H1 (cell line): ENCODE measurements around the gene KIF1B. TPM values are rescaled to one million over a fixed set of nuclear protein-coding genes. Genes with fewer than 3 reads are reported as not detected.

ENCODE experiments used
- CHD1 ChIP-seq: IDR thresholded peaks from 2 replicates; pipeline ENCODE4 v1.6.1; 2012; ENCODE audit warnings: low read depth, low read length, improper control_type of control experiment
- NANOG ChIP-seq: IDR thresholded peaks from 2 replicates; pipeline ENCODE4 v1.6.1; 2011; ENCODE audit warnings: low read length, low read depth, mild to moderate bottlenecking, inconsistent platforms; ENCODE audit not compliant: insufficient read depth, poor library complexity, severe bottlenecking
- NRF1 ChIP-seq: IDR thresholded peaks from 2 replicates; pipeline ENCODE4 v1.6.1; 2011; ENCODE audit warnings: mild to moderate bottlenecking, low read depth, low read length, improper control_type of control experiment
- RAD21 ChIP-seq, 2 experiments: IDR thresholded peaks in 1 of 2; conservative IDR thresholded peaks in 1 of 2; 2 replicates each; pipeline ENCODE4 v1.6.1; 2011; ENCODE audit warnings: low read depth in 2 of 2, low read length in 2 of 2, improper control_type of control experiment in 1 of 2, inconsistent platforms in 1 of 2, mild to moderate bottlenecking in 1 of 2, moderate library complexity in 1 of 2
- RBBP5 ChIP-seq: IDR thresholded peaks from 2 replicates; pipeline ENCODE4 v1.7.1; 2012; ENCODE audit warnings: low read depth, mild to moderate bottlenecking, inconsistent platforms, low read length, moderate library complexity, borderline replicate concordance
- SIRT6 ChIP-seq: IDR thresholded peaks from one replicate; pipeline ENCODE4 v1.7.1; 2012; ENCODE audit warnings: low read length, inconsistent platforms
- SP1 ChIP-seq: IDR thresholded peaks from 2 replicates; pipeline ENCODE4 v1.6.1; 2011; ENCODE audit warnings: low read depth, low read length
- YY1 ChIP-seq: IDR thresholded peaks from 2 replicates; pipeline ENCODE4 v1.6.1; 2011; ENCODE audit warnings: low read depth, mild to moderate bottlenecking, low read length
- polyA plus RNA-seq, 7 experiments: library from polyadenylated mRNA; depleted of rRNA in 3 of 7; stranded (reverse) in 5 of 7; unstranded in 2 of 7; fragments of >200 nt in 5 of 7; fragments of 200-250 nt in 2 of 7; gene quantifications; 1 replicate in 5 of 7; 2 replicates in 1 of 7; 4 replicates in 1 of 7; pipeline versions ENCODE4 v1.2.1 to v1.2.3, GENCODE V29; 2011 to 2013; ENCODE audit warnings: missing spikeins in 2 of 7, mixed read lengths in 2 of 7
- total RNA-seq: library from RNA; stranded (reverse); fragmentation: NEBNext Ultra II Directional; extraction: Animal tissue kit (Norgen Biotek cat#: 25700); gene quantifications from 2 replicates; pipeline ENCODE4 v1.2.1, GENCODE V29; 2021
- TF ChIP-seq, protein P1 (sequence below): fragments of 300-600 bp; sonication (generic); IDR thresholded peaks from 2 replicates; pipeline ENCODE4 v1.7.1; 2012; ENCODE audit warnings: low read length, moderate library complexity, mild to moderate bottlenecking, inconsistent platforms; ENCODE audit not compliant: insufficient replicate concordance
- TF ChIP-seq, protein P2 (sequence below): IDR thresholded peaks from 2 replicates; pipeline ENCODE4 v1.6.1; 2012; ENCODE audit warnings: low read length, inconsistent platforms

KIF1B gene
- total and polyA plus RNA-seq, 2 of the 8 experiments (the other 6 are each of a cell fraction or from before 2014, with no cell fraction given): 39.1 to 74.2 TPM

DNA sequence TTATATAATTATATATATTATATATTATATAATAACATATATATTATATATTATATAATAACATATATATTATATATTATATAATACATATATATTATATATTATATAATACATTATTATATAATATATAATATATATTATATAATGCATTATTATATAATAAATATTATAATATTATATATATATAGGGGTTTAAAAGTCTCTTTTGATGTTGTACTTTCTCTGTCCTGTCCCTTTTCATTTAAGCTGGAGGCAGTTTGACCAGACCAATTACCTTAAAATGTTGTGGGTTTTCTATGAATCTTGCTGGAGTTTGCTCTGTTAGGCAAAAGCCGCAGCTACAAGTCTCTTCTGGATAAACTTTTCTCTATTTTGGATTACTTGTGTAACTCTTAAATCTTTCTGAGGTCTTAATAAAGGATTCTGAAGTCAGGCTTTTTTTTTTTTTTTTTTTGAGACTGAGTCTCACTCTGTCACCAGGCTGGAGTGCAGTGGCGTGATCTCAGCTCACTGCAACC, 22.2 kb upstream of the KIF1B start (continued):
- TF ChIP-seq, protein P1, sequence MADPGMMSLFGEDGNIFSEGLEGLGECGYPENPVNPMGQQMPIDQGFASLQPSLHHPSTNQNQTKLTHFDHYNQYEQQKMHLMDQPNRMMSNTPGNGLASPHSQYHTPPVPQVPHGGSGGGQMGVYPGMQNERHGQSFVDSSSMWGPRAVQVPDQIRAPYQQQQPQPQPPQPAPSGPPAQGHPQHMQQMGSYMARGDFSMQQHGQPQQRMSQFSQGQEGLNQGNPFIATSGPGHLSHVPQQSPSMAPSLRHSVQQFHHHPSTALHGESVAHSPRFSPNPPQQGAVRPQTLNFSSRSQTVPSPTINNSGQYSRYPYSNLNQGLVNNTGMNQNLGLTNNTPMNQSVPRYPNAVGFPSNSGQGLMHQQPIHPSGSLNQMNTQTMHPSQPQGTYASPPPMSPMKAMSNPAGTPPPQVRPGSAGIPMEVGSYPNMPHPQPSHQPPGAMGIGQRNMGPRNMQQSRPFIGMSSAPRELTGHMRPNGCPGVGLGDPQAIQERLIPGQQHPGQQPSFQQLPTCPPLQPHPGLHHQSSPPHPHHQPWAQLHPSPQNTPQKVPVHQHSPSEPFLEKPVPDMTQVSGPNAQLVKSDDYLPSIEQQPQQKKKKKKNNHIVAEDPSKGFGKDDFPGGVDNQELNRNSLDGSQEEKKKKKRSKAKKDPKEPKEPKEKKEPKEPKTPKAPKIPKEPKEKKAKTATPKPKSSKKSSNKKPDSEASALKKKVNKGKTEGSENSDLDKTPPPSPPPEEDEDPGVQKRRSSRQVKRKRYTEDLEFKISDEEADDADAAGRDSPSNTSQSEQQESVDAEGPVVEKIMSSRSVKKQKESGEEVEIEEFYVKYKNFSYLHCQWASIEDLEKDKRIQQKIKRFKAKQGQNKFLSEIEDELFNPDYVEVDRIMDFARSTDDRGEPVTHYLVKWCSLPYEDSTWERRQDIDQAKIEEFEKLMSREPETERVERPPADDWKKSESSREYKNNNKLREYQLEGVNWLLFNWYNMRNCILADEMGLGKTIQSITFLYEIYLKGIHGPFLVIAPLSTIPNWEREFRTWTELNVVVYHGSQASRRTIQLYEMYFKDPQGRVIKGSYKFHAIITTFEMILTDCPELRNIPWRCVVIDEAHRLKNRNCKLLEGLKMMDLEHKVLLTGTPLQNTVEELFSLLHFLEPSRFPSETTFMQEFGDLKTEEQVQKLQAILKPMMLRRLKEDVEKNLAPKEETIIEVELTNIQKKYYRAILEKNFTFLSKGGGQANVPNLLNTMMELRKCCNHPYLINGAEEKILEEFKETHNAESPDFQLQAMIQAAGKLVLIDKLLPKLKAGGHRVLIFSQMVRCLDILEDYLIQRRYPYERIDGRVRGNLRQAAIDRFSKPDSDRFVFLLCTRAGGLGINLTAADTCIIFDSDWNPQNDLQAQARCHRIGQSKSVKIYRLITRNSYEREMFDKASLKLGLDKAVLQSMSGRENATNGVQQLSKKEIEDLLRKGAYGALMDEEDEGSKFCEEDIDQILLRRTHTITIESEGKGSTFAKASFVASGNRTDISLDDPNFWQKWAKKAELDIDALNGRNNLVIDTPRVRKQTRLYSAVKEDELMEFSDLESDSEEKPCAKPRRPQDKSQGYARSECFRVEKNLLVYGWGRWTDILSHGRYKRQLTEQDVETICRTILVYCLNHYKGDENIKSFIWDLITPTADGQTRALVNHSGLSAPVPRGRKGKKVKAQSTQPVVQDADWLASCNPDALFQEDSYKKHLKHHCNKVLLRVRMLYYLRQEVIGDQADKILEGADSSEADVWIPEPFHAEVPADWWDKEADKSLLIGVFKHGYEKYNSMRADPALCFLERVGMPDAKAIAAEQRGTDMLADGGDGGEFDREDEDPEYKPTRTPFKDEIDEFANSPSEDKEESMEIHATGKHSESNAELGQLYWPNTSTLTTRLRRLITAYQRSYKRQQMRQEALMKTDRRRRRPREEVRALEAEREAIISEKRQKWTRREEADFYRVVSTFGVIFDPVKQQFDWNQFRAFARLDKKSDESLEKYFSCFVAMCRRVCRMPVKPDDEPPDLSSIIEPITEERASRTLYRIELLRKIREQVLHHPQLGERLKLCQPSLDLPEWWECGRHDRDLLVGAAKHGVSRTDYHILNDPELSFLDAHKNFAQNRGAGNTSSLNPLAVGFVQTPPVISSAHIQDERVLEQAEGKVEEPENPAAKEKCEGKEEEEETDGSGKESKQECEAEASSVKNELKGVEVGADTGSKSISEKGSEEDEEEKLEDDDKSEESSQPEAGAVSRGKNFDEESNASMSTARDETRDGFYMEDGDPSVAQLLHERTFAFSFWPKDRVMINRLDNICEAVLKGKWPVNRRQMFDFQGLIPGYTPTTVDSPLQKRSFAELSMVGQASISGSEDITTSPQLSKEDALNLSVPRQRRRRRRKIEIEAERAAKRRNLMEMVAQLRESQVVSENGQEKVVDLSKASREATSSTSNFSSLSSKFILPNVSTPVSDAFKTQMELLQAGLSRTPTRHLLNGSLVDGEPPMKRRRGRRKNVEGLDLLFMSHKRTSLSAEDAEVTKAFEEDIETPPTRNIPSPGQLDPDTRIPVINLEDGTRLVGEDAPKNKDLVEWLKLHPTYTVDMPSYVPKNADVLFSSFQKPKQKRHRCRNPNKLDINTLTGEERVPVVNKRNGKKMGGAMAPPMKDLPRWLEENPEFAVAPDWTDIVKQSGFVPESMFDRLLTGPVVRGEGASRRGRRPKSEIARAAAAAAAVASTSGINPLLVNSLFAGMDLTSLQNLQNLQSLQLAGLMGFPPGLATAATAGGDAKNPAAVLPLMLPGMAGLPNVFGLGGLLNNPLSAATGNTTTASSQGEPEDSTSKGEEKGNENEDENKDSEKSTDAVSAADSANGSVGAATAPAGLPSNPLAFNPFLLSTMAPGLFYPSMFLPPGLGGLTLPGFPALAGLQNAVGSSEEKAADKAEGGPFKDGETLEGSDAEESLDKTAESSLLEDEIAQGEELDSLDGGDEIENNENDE: no peak
- TF ChIP-seq, protein P2, sequence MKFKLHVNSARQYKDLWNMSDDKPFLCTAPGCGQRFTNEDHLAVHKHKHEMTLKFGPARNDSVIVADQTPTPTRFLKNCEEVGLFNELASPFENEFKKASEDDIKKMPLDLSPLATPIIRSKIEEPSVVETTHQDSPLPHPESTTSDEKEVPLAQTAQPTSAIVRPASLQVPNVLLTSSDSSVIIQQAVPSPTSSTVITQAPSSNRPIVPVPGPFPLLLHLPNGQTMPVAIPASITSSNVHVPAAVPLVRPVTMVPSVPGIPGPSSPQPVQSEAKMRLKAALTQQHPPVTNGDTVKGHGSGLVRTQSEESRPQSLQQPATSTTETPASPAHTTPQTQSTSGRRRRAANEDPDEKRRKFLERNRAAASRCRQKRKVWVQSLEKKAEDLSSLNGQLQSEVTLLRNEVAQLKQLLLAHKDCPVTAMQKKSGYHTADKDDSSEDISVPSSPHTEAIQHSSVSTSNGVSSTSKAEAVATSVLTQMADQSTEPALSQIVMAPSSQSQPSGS: no peak
- TF ChIP-seq CHD1 (no peak), RAD21 (IDR thresholded peaks at IDR 0.05 in 1 of 2, conservative IDR thresholded peaks at IDR 0.05 in 1 of 2; ENCODE audit: low read depth in 2 of 2, low read length in 2 of 2) (no peak), YY1 (no peak), SP1 (no peak), NANOG (no peak), RBBP5 (no peak), SIRT6 (no peak), NRF1 (no peak)
